NCI-H2171 (cell line): ENCODE data around the gene FGF6.
"Not testable (repeated sequence)": the region's sequence is repeated elsewhere in the genome, so short reads cannot be mapped to it uniquely, and the experiment has no call there.

Source experiments
- DNase-seq: peaks from one replicate; lab custom pipeline; 2025; lab: John Stamatoyannopoulos, UW

Gene FGF6

DNA sequence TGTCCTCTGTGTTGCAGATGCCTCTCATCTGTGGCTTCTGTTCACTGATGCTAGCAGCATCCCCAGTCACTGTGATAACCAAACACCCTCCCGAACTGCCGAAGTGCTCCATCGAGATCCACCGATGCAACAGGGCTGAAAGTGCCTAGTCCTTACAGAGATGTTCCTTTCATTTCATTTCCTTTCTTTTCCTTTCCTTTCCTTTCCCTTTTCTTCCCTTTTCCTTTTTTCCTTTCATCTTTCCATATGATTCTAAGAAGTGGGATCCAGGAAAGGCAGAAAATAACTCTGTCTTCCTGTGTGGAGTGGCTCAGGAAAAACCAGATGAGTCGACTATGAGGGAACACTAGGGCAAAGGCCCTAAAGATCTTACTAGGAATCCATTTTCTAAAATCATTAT lies 26.7 kb downstream of the FGF6 start:
- DNase-seq: no peak

DNA sequence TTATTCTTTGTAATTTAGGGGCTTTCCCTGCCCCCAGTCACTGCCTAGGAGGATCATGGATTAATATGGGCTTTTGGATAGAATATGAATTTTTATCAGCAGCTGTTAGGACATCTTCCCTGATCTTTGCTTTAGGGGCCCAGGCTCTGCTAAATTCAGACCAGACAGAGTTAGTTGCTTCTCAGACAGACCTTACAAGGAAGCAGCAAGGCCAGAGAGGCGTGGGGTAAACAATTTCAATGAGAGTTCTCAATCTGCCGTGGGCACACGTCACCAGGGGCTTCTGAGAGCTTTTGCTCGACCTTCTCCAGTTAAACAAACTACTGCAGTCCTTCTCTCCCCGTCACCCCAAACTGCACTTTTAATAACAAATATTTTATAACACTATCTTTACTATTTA lies 27.7 kb downstream of the FGF6 start:
- no peak for DNase-seq

GRCh38 chr12:4417455-4417854 lies 28.2 kb downstream of the FGF6 start:
- DNase-seq: no peak

GRCh38 chr12:4416276-4416675 lies 29.3 kb downstream of the FGF6 start:
- no peak for DNase-seq

DNA sequence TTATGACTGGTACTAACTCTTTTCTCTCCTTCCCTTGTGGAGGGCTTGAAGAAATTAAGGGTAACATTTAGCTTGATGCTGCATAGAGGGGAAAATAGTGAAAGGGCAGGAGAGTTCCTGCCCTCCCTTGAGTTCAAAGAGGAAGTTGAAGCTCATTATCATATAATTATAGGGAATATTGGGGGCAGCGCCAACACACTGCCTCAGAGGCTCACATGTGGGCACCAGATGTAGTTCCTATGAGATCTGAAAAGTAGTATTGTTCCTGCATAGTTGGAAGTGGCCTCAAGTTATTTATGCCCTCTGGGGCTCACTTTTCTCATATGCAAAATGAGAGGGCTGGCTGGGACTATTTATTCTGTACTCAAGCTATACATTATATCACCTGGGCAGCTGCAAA lies 33.1 kb downstream of the FGF6 start:
- DNase-seq: no peak

DNA sequence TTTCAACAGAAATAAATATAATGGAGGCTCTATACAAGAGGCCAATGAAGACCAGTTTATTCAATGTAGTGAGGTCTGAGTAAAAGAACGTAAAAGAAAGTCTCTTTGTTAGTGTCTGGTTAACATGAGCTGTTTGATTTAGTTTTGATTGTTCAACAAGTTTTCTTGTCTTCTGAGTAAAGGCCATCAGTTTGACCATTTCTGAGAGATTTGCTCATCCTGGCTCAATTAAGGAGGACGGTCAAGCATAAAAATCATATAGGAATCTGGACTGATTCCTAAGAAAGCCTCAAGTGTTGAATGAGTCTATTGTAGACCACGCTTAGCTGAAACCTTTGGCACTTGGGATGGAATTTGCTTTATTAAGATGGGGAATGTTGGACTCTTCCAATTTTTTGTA lies 33.6 kb downstream of the FGF6 start:
- DNase-seq: no peak

DNA sequence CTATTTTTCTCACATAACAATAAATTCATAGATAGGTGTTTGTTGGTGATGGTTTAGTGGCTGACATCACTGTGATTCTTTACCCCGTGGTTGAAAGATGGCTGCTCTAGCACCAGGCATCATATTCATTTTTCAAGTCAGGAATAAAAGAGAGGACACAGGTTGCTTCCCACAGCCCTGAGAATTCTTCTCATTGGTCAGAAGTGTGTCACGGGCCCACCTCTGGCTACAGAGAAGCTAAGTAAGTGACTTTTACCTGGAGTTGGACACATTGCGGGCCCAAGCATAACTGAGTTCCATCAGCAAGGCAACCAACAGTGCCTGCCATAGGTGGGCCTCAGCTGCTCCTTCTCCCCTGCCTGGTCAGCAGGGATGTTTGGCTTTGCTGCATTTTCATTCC lies 38.5 kb downstream of the FGF6 start:
- DNase-seq: no peak

DNA sequence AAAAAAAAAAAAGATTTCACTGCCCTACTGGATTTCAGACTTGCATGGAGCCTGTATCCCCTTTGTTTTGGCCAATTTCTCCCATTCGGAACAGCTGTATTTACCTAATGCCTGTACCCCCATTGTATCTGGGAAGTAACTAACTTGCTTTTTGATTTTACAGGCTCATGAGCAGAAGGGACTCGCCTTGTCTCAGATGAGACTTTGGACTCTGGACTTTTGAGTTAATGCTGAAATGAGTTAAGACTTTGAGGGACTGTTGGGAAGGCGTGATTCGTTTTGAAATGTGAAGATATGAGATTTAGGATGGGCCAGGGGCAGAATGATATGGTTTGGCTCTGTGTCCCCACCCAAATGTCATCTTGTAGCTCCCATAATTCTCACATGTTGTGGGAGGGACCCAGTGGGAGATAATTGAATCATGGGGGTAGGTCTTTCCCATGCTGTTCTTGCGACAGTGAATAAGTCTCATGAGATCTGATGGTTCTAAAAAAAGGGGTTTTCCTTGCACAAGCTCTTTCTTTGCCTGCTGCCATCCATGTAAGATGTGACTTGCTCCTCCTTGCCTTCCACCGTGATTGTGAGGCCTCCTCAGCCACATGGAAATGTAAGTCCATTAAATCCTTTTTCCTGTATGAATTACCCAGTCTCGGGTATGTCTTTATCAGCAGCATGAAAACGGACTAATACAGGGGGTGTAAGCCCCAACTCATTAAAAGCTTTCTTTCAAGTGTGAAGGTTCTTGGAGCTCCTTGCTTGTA lies 40.6 kb downstream of the FGF6 start:
- DNase-seq: not testable (repeated sequence)

GRCh38 chr12:4402996-4403395 lies 42.6 kb downstream of the FGF6 start:
- no peak for DNase-seq

GRCh38 chr12:4401117-4401516 lies 44.5 kb downstream of the FGF6 start:
- no peak for DNase-seq

DNA sequence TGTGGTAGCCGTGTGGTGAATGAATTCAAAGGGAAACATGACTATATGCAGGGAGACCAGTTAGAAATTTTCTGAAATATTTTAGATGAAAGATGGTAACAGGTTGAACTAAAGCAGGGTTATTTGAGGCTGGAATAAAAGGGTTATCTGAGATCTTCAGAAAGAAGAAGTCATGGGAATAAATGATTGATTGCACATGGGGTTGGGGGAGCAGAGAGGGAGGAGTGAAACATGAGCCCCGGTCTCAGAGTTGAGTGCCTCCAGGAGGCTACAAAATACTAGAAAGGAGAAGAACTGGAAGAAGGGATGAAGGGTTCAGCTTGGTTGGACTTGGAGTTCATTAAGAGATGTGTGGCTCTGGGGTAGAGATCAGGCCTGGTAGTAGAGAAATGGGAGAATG lies 49.8 kb downstream of the FGF6 start:
- no peak for DNase-seq

DNA sequence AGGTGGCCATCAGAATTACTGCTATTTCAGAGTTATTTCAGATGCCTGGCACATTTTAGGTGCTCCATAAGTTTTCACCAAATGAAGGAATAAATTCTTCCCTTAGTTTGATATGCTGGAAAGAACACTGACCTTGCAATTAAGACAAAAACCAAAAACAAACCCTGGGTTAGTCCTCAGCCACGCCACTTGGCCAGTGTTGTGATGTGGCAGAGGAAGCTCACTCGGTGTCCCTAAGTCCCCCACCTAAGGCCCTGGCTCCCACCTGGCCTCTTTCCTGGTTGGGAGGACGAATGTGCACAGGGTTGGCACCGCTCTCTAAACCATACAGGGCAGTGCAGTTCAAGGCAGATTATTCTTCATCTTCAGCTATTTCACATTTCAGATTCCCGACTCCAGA lies 52.4 kb downstream of the FGF6 start:
- no peak for DNase-seq

DNA sequence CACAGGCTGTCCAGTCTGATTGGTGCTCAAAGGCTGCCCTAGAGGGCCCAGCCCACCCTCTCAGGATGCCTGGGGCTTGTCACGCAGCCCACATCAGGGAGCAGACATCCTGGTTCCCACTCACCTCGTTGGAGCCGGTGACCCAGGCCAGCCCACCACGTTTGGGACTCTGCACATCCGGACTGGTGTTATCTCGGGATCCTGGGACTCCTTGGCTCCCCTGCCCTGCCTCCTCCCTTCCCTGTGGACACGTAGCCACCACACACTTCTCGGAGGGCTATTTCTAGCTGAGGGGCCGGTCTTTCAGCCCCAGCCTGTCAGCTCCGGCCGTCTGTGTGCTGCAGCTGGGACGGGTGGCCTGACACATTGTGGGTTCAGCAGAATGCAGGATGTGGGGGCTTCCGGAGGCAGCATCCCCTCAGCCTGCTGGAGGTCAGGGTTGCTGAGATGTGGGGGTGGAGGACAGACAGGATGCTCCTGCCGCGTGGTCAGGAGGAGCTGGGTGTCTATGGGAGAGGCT lies 53.3 kb downstream of the FGF6 start:
- DNase-seq: no peak

GRCh38 chr12:4388662-4389061 lies 57.0 kb downstream of the FGF6 start:
- no peak for DNase-seq

DNA sequence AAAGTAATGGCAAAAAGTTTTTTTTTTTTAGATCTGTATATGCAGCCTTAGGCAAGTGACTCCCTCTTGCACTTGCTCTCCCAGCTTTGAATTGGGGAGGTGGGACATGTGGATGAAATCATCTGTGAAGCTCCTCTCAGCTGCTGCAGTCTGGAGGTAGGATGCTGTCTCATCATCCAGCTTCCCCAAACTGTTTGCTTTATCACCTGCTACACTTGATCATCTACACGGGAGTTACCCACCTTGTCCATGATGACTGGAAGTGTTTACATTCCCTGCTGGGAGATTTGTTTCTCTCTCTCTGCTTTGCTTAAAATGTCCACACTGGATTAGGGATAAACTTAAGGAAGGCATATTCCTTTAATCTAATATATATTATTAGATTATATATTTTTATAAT lies 57.6 kb downstream of the FGF6 start:
- no peak for DNase-seq

GRCh38 chr12:4387607-4388006 lies 58.0 kb downstream of the FGF6 start:
- no peak for DNase-seq

DNA sequence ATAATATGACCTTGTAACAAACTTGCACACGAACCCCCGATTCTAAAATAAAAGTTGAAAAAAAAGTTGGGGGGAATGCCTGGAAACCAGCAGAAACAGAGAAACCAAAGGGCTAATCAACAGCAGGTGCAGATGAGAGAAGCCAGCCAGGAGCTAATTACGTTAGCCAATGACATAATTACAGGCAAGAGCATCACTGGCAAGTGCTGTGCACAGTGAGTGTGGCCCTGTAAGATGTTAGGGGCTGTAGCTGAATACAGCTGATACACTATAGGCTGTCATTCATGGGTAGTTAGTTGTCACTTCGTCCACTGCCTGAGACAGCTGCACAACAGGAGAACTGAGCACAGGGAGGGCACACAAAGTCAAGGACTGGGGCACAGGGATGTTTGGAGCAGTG lies 58.8 kb downstream of the FGF6 start:
- DNase-seq: no peak
